ENCODE results near the gene KRTAP10-8.
"Not testable (repeated sequence)": the region's sequence is repeated elsewhere in the genome, so short reads cannot be mapped to it uniquely, and the experiment has no call there.

Gene KRTAP10-8

DNA sequence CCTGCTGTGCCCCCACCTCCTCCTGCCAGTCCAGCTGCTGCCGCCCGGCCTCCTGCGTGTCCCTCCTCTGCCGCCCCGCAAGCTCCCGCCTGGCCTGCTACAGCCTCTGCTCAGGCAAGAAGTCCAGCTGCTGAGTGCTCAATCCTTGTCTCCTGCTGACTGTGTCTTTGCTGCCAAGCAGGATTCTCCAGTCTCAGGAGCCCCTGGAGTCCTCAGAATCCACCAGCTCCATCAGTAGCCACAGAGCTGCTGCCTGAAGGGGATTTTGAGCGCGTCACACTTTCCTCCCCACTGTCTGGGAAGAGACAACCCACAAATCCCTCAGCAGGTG is 35.3 kb downstream of the KRTAP10-8 start:
- no peak for DNase-seq

DNA sequence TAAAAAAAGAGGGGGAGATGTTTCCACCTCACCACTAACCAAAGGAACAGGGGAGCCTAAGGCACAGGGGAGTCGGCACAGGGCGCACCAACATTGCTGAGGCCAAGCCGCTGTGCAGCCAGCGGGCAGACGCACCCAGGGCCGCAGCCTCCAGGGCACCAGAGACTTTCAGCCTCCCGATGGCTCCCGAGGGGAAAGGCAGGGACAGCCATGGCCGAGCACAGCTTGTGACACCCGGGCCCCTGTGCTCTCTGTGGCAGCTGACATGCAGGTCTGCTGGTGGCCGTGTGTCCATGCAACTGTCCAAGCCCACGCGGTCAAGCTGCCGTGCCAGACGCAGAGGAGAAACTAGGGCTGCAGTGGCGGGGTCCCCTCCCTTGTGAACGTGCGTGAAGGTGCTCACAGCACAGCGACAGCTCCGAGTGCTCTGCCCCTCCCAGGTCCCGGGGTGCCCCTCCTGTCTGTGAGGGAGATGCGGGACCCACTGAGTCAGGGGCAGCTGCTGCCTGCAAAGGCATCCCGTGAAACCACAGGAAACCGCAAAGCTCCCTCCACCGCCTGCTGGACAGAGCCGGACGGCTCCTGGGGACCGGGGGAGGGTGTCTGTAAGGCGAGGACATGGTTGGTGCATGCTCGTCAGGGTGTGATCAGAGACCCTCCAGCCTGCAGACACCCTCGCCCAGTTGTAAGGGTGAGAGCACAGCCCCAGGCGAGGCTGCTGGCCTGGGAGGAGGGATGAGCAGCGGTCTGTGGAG is 36.9 kb downstream of the KRTAP10-8 start:
- no peak for DNase-seq

DNA sequence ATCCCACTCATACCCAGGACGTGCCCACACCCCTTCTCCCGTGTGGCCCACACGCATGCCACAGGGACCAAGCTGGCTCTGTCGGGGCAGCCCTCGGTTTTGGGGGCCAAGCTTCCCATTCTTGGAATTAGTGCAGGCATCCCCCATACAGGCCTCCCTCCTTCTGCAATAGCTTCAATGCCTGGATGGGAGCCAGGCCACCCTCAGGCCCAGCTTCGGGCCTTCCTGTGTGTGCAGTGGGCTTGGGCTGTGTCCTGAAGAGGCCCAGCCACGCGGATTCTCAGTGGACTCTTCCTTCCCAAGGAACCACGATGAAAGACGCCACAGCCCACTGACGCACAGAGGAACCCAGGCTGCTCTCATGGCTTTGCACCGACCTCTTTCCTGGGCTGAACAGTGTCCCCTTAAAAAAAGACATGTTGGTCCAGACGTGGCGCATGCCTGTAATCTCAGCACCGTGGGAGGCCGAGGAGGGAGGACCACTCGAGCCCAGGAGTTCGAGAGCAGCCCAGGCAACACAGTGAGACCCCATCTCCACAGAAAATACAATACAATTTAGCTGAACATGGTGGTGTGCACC is 37.7 kb downstream of the KRTAP10-8 start:
- DNase-seq: no peak

DNA sequence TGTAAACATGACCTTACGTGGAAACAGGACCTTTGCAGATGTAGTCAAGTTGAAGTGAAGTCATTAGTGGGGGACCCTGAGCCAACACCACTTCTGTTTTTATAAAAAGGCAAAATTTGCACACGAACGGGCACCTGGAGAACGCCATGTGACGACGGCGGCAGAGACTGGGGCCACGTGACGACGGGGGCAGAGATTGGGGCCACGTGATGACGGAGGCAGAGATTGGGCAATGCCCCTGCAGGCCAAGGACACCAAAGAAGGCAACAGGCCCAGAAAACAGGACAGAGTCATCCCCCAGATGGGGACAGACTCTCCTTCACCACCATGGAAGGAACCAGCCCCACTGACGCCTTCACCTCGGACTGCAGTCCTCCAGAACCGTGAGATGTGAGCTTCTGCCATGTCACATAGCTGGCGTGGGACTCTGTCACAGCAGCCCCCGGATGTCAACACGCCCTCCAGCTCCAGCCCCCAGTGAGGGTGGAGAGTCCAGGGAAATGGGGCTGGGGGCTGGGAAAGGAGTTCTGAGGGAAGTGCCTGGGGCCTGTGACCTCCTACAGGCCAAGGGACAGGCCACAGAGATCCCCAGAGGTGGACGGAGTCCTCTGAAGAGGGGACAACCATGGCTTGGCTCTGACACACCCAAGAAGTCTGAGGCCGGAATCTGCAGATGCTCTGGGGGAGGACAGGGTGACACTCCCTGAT is 38.5 kb downstream of the KRTAP10-8 start:
- DNase-seq: no peak

DNA sequence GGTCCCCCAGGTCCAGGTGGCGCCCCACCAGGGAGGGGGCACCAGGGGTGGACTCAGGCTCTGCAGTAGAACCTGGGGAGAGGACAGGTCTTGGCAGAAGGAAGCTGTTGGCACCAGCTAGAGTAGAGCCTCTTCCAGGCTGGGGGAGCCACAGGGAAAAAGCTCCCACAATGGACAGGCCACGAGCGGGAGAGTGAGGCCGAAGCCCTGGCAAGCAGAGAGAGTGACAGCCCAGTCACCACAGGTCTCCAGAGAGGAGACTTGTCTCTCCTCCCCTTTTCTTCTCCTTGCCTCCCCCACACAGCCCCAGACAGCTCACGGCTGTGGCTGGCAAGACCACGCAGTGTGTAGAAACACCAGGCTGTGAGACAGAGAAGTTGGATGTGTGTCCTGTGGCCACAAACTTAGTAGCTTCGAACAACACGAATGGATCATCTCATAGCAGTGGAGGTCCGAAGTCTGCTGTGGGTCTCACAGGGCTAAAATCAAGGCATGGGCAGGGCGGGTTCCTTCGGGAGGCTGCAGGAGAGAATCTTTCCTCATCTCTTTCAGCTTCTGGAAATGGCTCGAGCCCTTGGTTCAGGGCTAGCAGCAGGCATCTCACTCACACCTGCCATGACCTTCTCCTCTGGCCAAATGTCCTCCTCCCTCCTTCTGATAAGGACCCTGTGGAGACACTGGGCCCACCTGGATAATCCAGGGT is 39.2 kb downstream of the KRTAP10-8 start:
- DNase-seq: no peak

DNA sequence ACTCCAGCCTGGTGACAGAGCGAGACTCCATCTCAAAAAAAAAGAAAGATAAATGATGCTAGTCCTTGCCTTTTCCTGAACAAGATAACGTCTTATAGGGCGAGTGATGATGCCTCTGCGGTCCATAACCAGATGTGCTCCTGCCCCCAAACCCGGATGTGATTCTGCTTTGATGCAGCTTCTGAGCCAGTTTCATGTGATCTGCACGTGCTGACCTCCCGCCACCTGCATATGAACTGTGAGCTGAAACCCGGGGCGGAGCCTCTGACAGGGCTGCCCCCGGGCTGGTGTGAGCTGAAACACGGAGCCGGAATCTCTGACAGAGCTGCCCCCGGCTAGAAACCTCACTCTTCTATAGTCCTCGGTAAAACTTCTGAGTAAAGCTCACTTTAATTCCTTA is 41.2 kb downstream of the KRTAP10-8 start:
- no peak for DNase-seq

DNA sequence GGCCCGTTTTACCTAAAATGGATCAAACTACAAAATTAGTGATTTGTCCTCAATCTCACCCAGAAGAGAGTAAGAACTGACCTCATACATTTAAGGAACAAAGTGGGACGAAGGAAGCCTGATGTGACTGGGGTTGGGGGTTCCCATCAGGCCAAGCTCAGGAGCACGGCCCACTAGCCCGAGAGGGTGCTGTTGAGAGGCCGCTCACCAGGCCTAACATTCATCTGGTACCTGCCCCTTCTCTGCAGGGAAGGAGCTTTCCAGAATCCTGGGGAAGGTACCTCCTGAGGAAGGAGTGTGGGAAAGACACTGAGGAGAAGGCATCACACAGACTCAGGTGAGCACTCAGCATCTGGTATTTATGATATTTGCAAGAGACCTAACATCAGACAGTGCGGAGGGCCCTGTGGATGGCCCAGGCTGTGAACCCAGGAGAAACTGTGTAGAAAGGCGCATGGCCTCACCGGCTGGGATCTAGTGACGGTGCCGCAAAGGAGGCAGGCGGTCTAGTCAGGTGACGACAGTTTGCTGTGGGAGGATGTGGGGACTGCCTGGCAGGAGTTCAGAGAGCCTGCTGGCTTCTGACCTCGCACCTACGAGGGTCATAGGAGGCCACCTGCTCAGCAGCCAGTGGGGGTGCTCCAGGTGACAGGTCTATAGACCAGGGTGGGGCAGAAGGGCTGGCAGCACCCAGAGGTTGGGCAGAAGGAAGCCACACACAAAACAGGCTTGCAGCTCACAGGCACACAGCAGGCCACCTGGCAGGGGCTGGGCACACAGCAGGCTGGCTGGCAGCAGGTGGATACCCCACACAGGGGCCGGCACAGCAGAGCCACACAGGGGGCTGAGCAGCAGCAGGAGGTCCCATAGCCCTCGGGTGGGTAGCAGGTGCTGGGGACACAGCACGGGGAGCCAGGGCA is 42.0 kb downstream of the KRTAP10-8 start:
- DNase-seq: no peak

DNA sequence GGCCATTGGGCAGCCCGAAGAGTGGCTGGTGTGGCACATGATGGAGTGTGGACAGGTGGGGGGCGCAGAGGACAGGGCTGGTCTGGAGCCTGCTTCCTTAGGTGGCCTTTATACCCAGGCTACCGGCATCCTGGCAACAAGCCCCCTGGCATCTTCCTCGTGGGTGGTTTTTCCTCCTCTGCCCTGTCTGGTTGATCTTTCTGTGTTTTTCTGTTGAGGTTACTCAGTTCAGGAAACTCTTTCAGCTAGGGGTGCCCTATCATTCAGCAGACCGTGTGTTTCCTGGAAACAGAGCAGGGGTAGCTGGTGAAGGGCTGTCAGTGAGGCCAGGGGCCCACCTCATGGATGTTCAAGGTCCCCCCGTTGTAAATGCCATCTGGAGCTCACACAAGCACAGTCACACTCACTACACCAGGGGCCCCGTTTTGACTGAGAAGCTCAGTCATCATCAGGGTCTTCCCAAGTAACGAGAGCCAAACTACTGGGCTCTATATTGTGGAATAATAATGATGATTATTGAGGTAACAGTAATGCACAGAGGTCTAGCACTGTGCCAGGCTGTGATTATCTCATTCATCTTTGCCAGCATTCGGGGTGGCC is 42.8 kb downstream of the KRTAP10-8 start, which contains the start of gene KRTAP12-4:
TSS of gene KRTAP12-4 (minus strand) at position 84 of the 600 bp plus-strand sequence. CDS start at position 39, 45 bp downstream.
- DNase-seq: no peak

DNA sequence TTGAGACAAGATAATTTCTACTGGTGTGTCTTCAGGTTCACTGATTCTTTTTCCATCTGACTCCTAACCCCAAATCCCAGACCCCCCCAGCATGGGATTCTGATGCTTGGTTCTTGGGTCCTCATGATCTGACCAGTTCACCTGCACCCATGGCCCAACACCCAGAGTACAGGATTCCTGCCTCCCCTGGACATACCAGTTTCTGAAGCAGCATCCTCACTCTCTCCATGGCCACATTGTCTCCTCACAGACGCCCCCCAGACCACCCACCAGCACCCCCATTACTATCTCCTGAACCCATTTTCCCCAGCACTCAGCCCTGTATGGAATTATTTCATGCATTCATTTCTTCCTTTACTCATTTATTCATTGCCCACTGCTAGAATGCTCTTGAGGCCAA is 45.0 kb downstream of the KRTAP10-8 start:
- DNase-seq: no peak

DNA sequence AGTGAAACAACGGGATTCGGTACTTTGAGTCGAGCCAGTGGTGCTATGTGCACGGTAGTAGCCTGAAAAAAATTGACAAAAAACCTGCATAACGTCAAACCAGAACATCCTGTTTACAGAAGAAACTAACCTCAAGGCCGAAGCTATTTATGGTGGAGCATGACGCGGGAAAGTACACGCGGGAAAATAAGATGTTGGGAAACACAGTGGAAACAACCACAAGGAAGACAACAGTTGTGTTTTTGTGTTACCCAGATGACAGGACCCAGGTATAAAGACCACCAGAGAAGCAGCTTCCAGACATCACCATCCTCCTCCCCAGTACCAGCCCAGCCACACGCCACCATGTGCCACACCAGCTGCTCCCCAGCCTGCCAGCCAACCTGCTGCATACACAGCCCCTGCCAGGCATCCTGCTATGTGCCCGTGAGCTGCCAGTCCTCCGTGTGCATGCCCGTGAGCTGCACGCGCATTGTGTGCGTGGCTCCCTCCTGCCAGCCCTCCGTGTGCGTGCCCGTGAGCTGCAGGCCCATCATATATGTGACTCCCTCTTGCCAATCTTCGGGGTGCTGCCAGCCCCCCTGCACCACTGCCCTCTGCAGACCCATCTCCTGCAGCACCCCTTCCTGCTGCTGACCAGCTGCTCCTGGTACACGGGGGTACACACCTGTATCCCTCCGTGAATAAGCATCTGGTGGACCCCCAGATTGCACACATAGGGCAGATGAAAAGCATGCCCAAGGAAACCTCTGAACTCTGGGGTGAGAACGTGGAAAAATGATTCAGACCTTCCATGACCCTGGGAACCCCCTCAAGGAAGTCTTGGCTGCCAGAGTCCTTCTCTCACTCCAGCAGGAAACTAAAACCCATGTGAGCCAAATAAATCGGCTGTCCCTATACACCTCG is 46.0 kb downstream of the KRTAP10-8 start, which contains the start of gene KRTAP12-3:
TSS of gene KRTAP12-3 (plus strand) at position 298 of the 906 bp plus-strand sequence. CDS start at position 346, 48 bp downstream.
- no peak for DNase-seq

DNA sequence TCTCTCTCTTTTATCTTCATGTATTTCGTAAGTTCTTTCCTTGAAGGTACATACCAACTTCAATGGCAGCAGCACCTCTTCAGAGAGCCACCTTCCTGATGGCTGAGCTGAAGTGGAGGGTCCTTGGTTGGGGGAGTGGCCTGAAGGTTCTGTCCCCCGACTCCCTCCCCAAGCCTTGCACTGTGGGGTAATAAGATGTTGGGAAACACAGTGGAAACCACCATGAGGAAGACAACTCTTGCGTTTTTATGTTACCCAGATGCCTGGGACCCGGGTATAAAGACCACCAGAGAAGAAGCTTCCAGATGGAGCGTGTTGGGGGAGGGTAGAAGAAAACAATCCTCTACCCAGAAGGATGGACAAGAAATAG is 46.6 kb downstream of the KRTAP10-8 start:
- no peak for DNase-seq

DNA sequence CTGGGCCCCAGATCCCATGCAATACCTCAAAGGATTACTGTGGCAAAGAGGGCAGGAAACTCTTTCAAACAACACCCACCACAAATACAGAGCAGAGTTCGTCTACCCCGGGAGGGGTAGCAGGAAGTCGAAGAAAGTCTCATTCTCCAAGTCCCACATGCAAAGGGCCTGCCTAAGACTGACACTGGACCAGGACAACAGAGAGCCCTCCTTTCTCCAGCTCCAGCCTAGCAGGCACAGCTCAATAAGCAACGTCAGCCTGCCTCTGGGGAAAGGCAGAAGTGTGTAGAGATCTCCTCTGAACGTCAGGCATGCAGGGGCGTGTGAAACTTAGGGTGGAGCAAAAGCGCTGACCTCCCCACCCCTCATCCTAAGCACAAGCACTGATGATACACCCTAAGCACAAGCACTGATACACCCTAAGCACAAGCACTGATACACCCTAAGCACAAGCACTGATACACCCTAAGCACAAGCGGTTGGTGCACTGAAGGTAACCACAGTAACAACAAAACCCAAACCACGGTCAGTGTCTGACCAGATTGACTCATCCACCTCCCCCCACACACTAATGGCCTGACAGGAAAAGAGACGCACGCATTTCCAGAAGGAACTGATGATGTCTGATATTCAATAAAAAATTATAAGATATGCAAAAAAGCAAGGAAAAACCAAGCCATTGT is 47.2 kb downstream of the KRTAP10-8 start:
- DNase-seq: no peak

DNA sequence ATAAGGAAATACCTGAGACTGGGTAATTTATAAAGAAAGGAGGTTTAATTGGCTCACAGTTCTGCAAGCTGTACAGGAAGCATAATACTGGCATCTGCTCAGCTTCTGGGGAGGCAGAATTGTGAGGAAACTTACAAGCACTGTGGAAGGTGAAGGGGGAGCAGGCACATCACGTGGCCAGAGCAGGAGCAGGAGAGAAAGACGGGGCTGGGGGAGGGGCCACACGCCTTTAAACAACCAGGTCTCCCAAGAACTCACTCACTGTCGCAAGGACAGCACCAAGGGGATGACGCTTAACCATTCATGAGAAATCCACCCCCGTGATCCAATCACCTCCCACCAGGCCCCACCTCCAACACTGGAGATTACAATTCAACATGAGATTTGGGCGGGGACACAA is 49.7 kb downstream of the KRTAP10-8 start:
- DNase-seq: not testable (repeated sequence)

Data from activated CD4-positive, CD25-positive, alpha-beta regulatory T cell (primary cell).